ENCODE results near the gene BANK1.

GRCh38 chr4:101791182-101791558 lies 640 bp downstream of the BANK1 start:
- TF ChIP-seq CTCF (IDR thresholded peaks at IDR 0.05; ENCODE audit: poor library complexity, severe bottlenecking) (no peak), EP300 (conservative IDR thresholded peaks at IDR 0.05; ENCODE audit: poor library complexity, severe bottlenecking) (no peak), POLR2AphosphoS5 (IDR thresholded peaks at IDR 0.05) (no peak), SMC3 (conservative IDR thresholded peaks at IDR 0.05; ENCODE audit: poor library complexity) (no peak), EZH2 (IDR thresholded peaks at IDR 0.05; ENCODE audit: borderline replicate concordance, insufficient read depth, low read length, poor library complexity, severe bottlenecking) (no peak), TAF1 (IDR thresholded peaks at IDR 0.05; ENCODE audit: low read depth) (no peak), REST (IDR thresholded peaks at IDR 0.05; ENCODE audit: borderline replicate concordance) (no peak)
